Esophagus (tissue), 2 donors: ENCODE data around the gene ADAMTS2. TPM values are rescaled to one million over a fixed set of nuclear protein-coding genes. Genes with fewer than 3 reads are reported as not detected.

Experiments used
- H3K27ac ChIP-seq, 2 donors: one replicate each; pipeline ENCODE4 v1.5.1; 2013; ENCODE audit warnings: low read depth in 2 of 2, mild to moderate bottlenecking in 2 of 2, inconsistent platforms in 1 of 2, low read length in 1 of 2, moderate library complexity in 1 of 2
- H3K27me3 ChIP-seq, 2 donors: one replicate each; pipeline ENCODE4 v1.6.1; 2013; ENCODE audit warnings: low read length in 2 of 2, control low read depth in 1 of 2, mild to moderate bottlenecking in 1 of 2; ENCODE audit not compliant: insufficient read depth in 2 of 2, control insufficient read depth in 1 of 2
- H3K36me3 ChIP-seq, 2 donors: one replicate each; pipeline ENCODE4 v1.6.1; 2013; ENCODE audit warnings: low read length in 1 of 2; ENCODE audit not compliant: control insufficient read depth in 2 of 2, insufficient read depth in 2 of 2
- H3K4me1 ChIP-seq, 2 donors: one replicate each; pipeline ENCODE4 v1.6.1; 2013; ENCODE audit warnings: low read length in 1 of 2; ENCODE audit not compliant: control insufficient read depth in 2 of 2, insufficient read depth in 2 of 2
- H3K4me3 ChIP-seq, 2 donors: one replicate each; pipeline ENCODE4 v1.5.1; 2013; ENCODE audit warnings: low read length in 2 of 2, mild to moderate bottlenecking in 2 of 2, low read depth in 1 of 2, moderate library complexity in 1 of 2
- H3K9me3 ChIP-seq, 2 donors: one replicate each; pipeline ENCODE4 v1.6.1; 2013; ENCODE audit warnings: mild to moderate bottlenecking in 2 of 2, low read depth in 1 of 2, low read length in 1 of 2, moderate library complexity in 1 of 2; ENCODE audit not compliant: control insufficient read depth in 2 of 2, insufficient read depth in 1 of 2
- WGBS, 2 donors: extraction: QIAGEN DNeasy Blood & Tissue Kit; methylation state at CpG; one replicate each; pipeline ENCODE4 v1.1.7; 2013; 5-methylcytosine and 5-hydroxymethylcytosine counted together
- polyA plus RNA-seq, 2 donors: library from polyadenylated mRNA; stranded (reverse); fragments of 200-250 nt; gene quantifications; one replicate each; pipeline ENCODE4 v1.2.3, GENCODE V29; 2013
- donor health status: healthy with polysubstance abuse.
- donor health status: Bipolar disorder and iron deficiency.

Gene ADAMTS2
- polyA plus RNA-seq, 2 donors = 1.4 to 1.5 TPM

DNA sequence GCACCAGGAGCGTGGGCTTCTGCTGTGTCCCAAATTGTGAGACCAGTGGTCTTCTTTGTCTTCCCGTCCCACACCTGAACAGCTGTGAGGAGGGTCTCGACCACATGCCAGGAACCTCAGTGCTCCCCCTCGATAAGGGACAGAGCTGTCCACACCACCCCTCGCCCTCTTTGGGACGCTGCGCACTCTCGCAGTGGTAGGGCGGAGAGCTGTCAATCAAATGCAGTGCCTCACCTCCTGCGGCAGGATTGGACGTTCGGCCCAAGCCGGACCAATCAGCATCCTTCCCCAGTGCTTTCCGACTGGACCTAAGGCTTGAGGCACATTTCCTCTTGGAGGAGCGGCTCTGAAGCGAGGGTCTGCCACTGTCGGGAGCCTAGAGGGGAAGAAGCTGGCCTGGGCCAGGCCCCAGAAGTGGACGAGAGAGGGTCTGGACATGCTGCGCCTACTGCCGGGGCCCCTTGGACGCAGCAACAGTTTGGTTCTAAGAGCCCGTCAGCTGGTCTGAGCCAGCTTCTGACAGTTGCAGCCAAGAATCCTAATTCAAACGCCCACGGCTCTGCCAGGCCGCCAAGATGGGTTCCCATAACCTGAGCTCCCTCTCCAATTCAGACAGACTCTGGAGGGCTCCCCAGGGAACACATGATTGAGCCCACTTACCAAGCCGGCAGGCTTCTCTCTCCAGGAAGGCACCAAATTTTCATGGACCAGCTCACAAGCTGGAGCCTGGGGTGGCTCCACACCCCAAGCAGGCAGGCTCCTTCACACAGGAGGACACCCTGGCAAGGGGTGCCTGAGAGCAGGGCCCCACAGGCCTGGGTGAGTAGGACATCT is 28.1 kb upstream of the ADAMTS2 start:
- H3K9me3 ChIP-seq = no peaks in the 10 kb centered on the region
- H3K27me3 ChIP-seq = no peaks in the 10 kb centered on the region
- WGBS, 2 donors = 70 to 71% methylated on average over 26 of the region's 26 CpGs
- H3K4me1 ChIP-seq = no peaks in the 10 kb centered on the region
- no peak overlapping the region for H3K27ac ChIP-seq
- no peak overlapping the region for H3K4me3 ChIP-seq
- no peaks in the 10 kb centered on the region for H3K36me3 ChIP-seq

DNA sequence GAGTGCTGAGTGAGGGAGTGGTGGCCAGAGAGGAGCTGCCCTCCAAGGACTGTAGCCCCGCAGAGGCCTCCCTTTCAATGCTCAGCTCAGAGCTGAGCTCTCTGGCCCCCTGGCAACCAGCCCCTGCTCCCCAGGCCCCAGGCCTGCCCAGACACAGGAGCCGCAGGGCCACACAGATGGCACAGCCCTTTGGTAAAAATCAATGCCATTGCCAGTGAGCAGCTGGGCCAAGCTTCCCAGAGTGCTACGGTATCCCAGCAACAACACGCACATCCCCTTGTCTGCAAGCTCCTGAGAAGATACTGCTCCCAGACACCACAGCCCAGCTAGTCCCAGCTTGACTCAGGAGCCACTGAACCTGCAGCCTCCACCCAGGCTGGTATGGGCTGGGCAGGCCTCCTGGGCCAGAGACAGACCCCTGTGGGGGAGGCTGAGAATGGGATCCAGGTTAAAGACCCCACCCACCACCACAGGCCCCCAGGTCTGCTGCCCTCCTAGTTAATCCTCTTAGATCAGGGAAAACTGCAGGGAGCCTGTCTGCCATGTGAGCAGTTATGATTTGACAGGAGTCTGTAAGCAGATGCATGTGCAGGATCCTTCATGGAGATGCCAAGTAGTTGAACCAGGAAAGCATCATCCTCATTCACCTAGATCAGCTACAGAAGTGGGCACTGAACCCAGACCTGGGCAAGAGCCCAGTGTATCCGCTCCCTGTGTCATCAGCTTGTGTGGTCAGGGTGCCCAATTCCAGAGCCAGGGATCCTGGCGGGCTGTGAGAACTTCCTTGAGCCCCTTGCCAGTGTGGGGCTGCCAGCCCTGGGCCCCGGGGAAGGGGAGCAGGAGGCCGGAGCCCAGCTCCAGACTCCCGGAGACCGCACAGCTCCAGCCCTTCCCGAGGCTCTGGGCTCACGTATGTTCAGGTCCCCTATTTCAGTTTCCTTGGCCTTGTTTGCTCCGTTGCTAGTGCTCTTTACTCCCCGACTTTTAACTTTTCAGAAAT is 26.7 kb upstream of the ADAMTS2 start:
- no peaks in the 10 kb centered on the region for H3K27me3 ChIP-seq
- H3K9me3 ChIP-seq = no peaks in the 10 kb centered on the region
- no peaks in the 10 kb centered on the region for H3K36me3 ChIP-seq
- H3K4me1 ChIP-seq = no peaks in the 10 kb centered on the region
- 55 to 56% methylated on average over 14 of the region's 14 CpGs for WGBS, 2 donors
- H3K4me3 ChIP-seq = no peak overlapping the region
- no peak overlapping the region for H3K27ac ChIP-seq

- no peaks in the 10 kb centered on the region for H3K4me1 ChIP-seq
- H3K27ac ChIP-seq = no peak overlapping the region
- 74 to 80% methylated on average over 5 of the region's 5 CpGs for WGBS, 2 donors
- no peaks in the 10 kb centered on the region for H3K36me3 ChIP-seq
- no peaks in the 10 kb centered on the region for H3K27me3 ChIP-seq
- H3K4me3 ChIP-seq = no peak overlapping the region
- H3K9me3 ChIP-seq = no peaks in the 10 kb centered on the region
These were observed 25.9 kb upstream of the ADAMTS2 start for GRCh38 chr5:179371121-179371510.

GRCh38 chr5:179370490-179371120 is 25.3 kb upstream of the ADAMTS2 start:
- Histone ChIP-seq H3K4me3 (no peak overlapping the region), H3K36me3 (no peaks in the 10 kb centered on the region), H3K27me3 (no peaks in the 10 kb centered on the region), H3K27ac (no peak overlapping the region), H3K4me1 (no peaks in the 10 kb centered on the region), H3K9me3 (no peaks in the 10 kb centered on the region)
- WGBS, 2 donors = 81 to 84% methylated on average over 24 of the region's 24 CpGs

DNA sequence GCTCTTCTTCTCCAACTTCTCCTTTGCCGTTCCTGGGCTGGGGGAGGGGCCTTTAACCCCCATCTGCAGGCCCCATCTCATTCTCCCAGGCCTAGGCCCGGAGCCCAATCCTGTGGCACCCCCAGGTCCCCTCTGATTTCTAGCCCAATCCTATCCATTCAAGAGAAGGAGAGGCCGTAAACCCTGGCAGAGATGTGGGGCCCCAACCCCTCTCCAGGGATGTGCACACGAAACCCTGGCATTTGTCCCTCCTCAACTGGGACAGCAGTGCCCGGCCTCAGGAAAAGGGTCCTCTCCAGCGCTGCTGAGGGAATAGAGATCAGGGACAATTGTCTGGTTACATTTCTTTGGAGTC is 24.2 kb upstream of the ADAMTS2 start:
- Histone ChIP-seq H3K27ac (no peak overlapping the region), H3K9me3 (no peaks in the 10 kb centered on the region), H3K4me3 (no peak overlapping the region), H3K27me3 (no peaks in the 10 kb centered on the region), H3K4me1 (no peaks in the 10 kb centered on the region), H3K36me3 (no peaks in the 10 kb centered on the region)
- WGBS, 2 donors = 76 to 78% methylated on average over 6 of the region's 6 CpGs

- Histone ChIP-seq H3K4me3 (no peak overlapping the region), H3K27ac (no peak overlapping the region), H3K4me1 (no peaks in the 10 kb centered on the region), H3K36me3 (no peaks in the 10 kb centered on the region), H3K9me3 (no peaks in the 10 kb centered on the region), H3K27me3 (no peaks in the 10 kb centered on the region)
- whole genome bisulfite sequencing, 2 donors = 84 to 92% methylated on average over 17 of the region's 17 CpGs
These were observed 23.7 kb upstream of the ADAMTS2 start for GRCh38 chr5:179368806-179369529.

GRCh38 chr5:179368126-179368805 is 23.0 kb upstream of the ADAMTS2 start:
- Histone ChIP-seq H3K4me1 (no peaks in the 10 kb centered on the region), H3K27ac (no peak overlapping the region), H3K27me3 (no peaks in the 10 kb centered on the region), H3K9me3 (no peaks in the 10 kb centered on the region), H3K36me3 (no peaks in the 10 kb centered on the region), H3K4me3 (no peak overlapping the region)
- WGBS, 2 donors = 83 to 84% methylated on average over 18 of the region's 18 CpGs

GRCh38 chr5:179367491-179367890 is 22.2 kb upstream of the ADAMTS2 start:
- H3K36me3 ChIP-seq = no peaks in the 10 kb centered on the region
- 87 to 90% methylated on average over 12 of the region's 12 CpGs for WGBS, 2 donors
- H3K4me1 ChIP-seq = no peaks in the 10 kb centered on the region
- H3K9me3 ChIP-seq = no peaks in the 10 kb centered on the region
- H3K4me3 ChIP-seq = no peak overlapping the region
- H3K27ac ChIP-seq = no peak overlapping the region
- no peaks in the 10 kb centered on the region for H3K27me3 ChIP-seq
